ENCODE results near the gene BGLAP.

Gene BGLAP

GRCh38 chr1:156236164-156236563 lies 5.8 kb upstream of the BGLAP start:
- Histone ChIP-seq H3K4me3 (ENCODE audit: low read length in 2 of 2) (peak overlapping the region in 1 of 2 donors; percentile 41), H3K9ac (ENCODE audit: low read depth, low read length, poor library complexity) (no peak overlapping the region), H4K91ac (ENCODE audit: low read depth, low read length, poor library complexity) (no peak overlapping the region), H3K4me2 (ENCODE audit: insufficient read depth, low read length, poor library complexity, severe bottlenecking) (no peak overlapping the region), H2BK120ac (ENCODE audit: low read depth, low read length) (no peak overlapping the region), H2BK5ac (ENCODE audit: low read length) (no peak overlapping the region), H3K36me3 (replicated peaks in 1 of 2; ENCODE audit: control insufficient read depth in 2 of 2, insufficient read depth in 2 of 2, low read length in 2 of 2) (peaks cover 37 to 73% of the 10 kb centered on the region in 2 donors), H3K4me1 (ENCODE audit: control insufficient read depth in 2 of 2, insufficient read depth in 1 of 2, low read depth in 1 of 2, low read length in 2 of 2) (no peaks in the 10 kb centered on the region), H2BK15ac (ENCODE audit: low read length) (no peak overlapping the region), H3K27ac (replicated peaks; ENCODE audit: low read length) (no peak overlapping the region), H3K23ac (ENCODE audit: low read depth, low read length, poor library complexity) (peak overlapping the region; percentile 55), H3K14ac (ENCODE audit: low read length) (no peak overlapping the region), H3K9me3 (replicated peaks in 1 of 2; ENCODE audit: control insufficient read depth in 2 of 2, insufficient read depth in 1 of 2, low read depth in 1 of 2, low read length in 2 of 2) (peaks cover 0 to 4% of the 10 kb centered on the region in 2 donors), H2BK12ac (ENCODE audit: low read length) (no peak overlapping the region), H3K79me1 (ENCODE audit: low read depth, low read length) (peaks cover 2% of the 10 kb centered on the region), H2AK5ac (ENCODE audit: low read depth, low read length) (no peak overlapping the region), H4K8ac (ENCODE audit: low read depth, low read length) (no peak overlapping the region), H2AFZ (ENCODE audit: low read length) (no peak overlapping the region), H3K4ac (ENCODE audit: low read length) (no peak overlapping the region), H3K18ac (ENCODE audit: low read length) (peak overlapping the region; percentile 11), H3K27me3 (ENCODE audit: control insufficient read depth in 3 of 3, insufficient read depth in 3 of 3, low read depth in 1 of 3, low read length in 3 of 3) (no peaks in the 10 kb centered on the region)
- no CpG with 5 or more reads among the region's 12 CpGs for WGBS, 2 donors (ENCODE audit: extremely low coverage in 2 of 2, insufficient read length in 2 of 2, insufficient replicate concordance in 1 of 2)
- no peak for DNase-seq (ENCODE audit: low spot score)

DNA sequence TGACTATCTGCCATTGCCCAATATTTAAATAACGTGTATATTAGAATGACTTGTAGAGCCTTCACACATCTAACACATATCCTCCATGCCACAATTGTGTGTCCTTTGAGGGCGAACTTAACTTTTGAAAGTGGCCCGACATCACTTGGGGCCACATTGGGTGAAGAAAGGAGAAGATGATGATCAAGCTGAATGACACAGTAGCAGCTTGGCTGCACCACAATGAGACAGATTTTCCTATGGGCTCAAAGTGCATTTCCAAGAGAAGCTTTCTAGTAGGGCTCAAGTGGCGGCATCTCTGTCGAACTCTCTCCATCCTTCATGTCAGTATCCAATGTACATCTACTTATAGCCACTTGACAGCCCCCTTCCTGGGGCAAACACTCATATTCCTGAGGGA lies 3.7 kb upstream of the BGLAP start:
- H3K4me1 ChIP-seq (ENCODE audit: control insufficient read depth in 2 of 2, insufficient read depth in 1 of 2, low read depth in 1 of 2, low read length in 2 of 2): no peaks in the 10 kb centered on the region
- no peak overlapping the region for H3K4me3 ChIP-seq (ENCODE audit: low read length in 2 of 2)
- H3K9ac ChIP-seq (ENCODE audit: low read depth, low read length, poor library complexity): no peak overlapping the region
- peaks cover 2% of the 10 kb centered on the region for H3K79me1 ChIP-seq (ENCODE audit: low read depth, low read length)
- H2BK12ac ChIP-seq (ENCODE audit: low read length): no peak overlapping the region
- H2BK15ac ChIP-seq (ENCODE audit: low read length): no peak overlapping the region
- no peak overlapping the region for H3K27ac ChIP-seq (replicated peaks; ENCODE audit: low read length)
- no peak overlapping the region for H2AK5ac ChIP-seq (ENCODE audit: low read depth, low read length)
- H3K4ac ChIP-seq (ENCODE audit: low read length): no peak overlapping the region
- H2AFZ ChIP-seq (ENCODE audit: low read length): no peak overlapping the region
- H3K36me3 ChIP-seq (replicated peaks in 1 of 2; ENCODE audit: control insufficient read depth in 2 of 2, insufficient read depth in 2 of 2, low read length in 2 of 2): peaks cover 37 to 62% of the 10 kb centered on the region in 2 donors
- no peak overlapping the region for H3K4me2 ChIP-seq (ENCODE audit: insufficient read depth, low read length, poor library complexity, severe bottlenecking)
- WGBS, 2 donors (ENCODE audit: extremely low coverage in 2 of 2, insufficient read length in 2 of 2, insufficient replicate concordance in 1 of 2): no CpG with 5 or more reads among the region's 5 CpGs
- H2BK5ac ChIP-seq (ENCODE audit: low read length): no peak overlapping the region
- H3K23ac ChIP-seq (ENCODE audit: low read depth, low read length, poor library complexity): no peak overlapping the region
- no peak overlapping the region for H4K8ac ChIP-seq (ENCODE audit: low read depth, low read length)
- H3K9me3 ChIP-seq (replicated peaks in 1 of 2; ENCODE audit: control insufficient read depth in 2 of 2, insufficient read depth in 1 of 2, low read depth in 1 of 2, low read length in 2 of 2): peaks cover 0 to 4% of the 10 kb centered on the region in 2 donors
- H2BK120ac ChIP-seq (ENCODE audit: low read depth, low read length): no peak overlapping the region
- H3K18ac ChIP-seq (ENCODE audit: low read length): no peak overlapping the region
- no peak for DNase-seq (ENCODE audit: low spot score)
- H3K27me3 ChIP-seq (ENCODE audit: control insufficient read depth in 3 of 3, insufficient read depth in 3 of 3, low read depth in 1 of 3, low read length in 3 of 3): no peaks in the 10 kb centered on the region
- no peak overlapping the region for H3K14ac ChIP-seq (ENCODE audit: low read length)
- no peak overlapping the region for H4K91ac ChIP-seq (ENCODE audit: low read depth, low read length, poor library complexity)

DNA sequence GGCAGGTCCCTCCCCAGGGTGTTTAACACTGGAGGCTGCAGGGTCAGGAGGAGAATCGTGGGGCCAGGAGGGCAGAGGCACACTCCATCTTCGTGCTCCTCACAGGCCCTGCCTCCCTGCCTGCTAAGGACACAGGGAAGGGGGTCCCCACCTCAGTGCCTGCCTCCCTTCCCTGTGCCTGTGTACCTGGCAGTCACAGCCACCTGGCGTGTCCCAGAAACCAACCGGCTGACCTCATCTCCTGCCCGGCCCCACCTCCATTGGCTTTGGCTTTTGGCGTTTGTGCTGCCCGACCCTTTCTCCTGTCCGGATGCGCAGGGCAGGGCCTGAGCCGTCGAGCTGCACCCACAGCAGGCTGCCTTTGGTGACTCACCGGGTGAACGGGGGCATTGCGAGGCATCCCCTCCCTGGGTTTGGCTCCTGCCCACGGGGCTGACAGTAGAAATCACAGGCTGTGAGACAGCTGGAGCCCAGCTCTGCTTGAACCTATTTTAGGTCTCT lies 623 bp upstream of the BGLAP start:
- Histone ChIP-seq H3K27me3 (ENCODE audit: control insufficient read depth in 3 of 3, insufficient read depth in 3 of 3, low read depth in 1 of 3, low read length in 3 of 3) (no peaks in the 10 kb centered on the region), H3K18ac (ENCODE audit: low read length) (peak overlapping the region; percentile 41), H2BK12ac (ENCODE audit: low read length) (no peak overlapping the region), H3K4ac (ENCODE audit: low read length) (no peak overlapping the region), H2AK5ac (ENCODE audit: low read depth, low read length) (no peak overlapping the region), H3K27ac (replicated peaks; ENCODE audit: low read length) (no peak overlapping the region), H3K9me3 (replicated peaks in 1 of 2; ENCODE audit: control insufficient read depth in 2 of 2, insufficient read depth in 1 of 2, low read depth in 1 of 2, low read length in 2 of 2) (peaks cover 0 to under 1% of the 10 kb centered on the region in 2 donors), H3K4me3 (ENCODE audit: low read length in 2 of 2) (no peak overlapping the region), H3K23ac (ENCODE audit: low read depth, low read length, poor library complexity) (peak overlapping the region; percentile 62), H2BK5ac (ENCODE audit: low read length) (peak overlapping the region; percentile 68), H2AFZ (ENCODE audit: low read length) (no peak overlapping the region), H3K36me3 (replicated peaks in 1 of 2; ENCODE audit: control insufficient read depth in 2 of 2, insufficient read depth in 2 of 2, low read length in 2 of 2) (peaks cover 18 to 37% of the 10 kb centered on the region in 2 donors), H4K91ac (ENCODE audit: low read depth, low read length, poor library complexity) (no peak overlapping the region), H3K4me2 (ENCODE audit: insufficient read depth, low read length, poor library complexity, severe bottlenecking) (no peak overlapping the region), H4K8ac (ENCODE audit: low read depth, low read length) (no peak overlapping the region), H2BK120ac (ENCODE audit: low read depth, low read length) (no peak overlapping the region), H3K4me1 (ENCODE audit: control insufficient read depth in 2 of 2, insufficient read depth in 1 of 2, low read depth in 1 of 2, low read length in 2 of 2) (no peaks in the 10 kb centered on the region), H3K79me1 (ENCODE audit: low read depth, low read length) (peaks cover 3% of the 10 kb centered on the region), H3K14ac (ENCODE audit: low read length) (no peak overlapping the region), H2BK15ac (ENCODE audit: low read length) (no peak overlapping the region), H3K9ac (ENCODE audit: low read depth, low read length, poor library complexity) (peak overlapping the region; percentile 17)
- no peak for DNase-seq (ENCODE audit: low spot score)
- WGBS, 2 donors (ENCODE audit: extremely low coverage in 2 of 2, insufficient read length in 2 of 2, insufficient replicate concordance in 1 of 2): no CpG with 5 or more reads among the region's 15 CpGs

GRCh38 chr1:156242738-156243137 lies 754 bp downstream of the BGLAP start:
- H3K4me2 ChIP-seq (ENCODE audit: insufficient read depth, low read length, poor library complexity, severe bottlenecking): no peak overlapping the region
- H3K79me1 ChIP-seq (ENCODE audit: low read depth, low read length): peaks cover 3% of the 10 kb centered on the region
- no peak overlapping the region for H2BK120ac ChIP-seq (ENCODE audit: low read depth, low read length)
- H2BK5ac ChIP-seq (ENCODE audit: low read length): no peak overlapping the region
- H2AK5ac ChIP-seq (ENCODE audit: low read depth, low read length): no peak overlapping the region
- H3K14ac ChIP-seq (ENCODE audit: low read length): no peak overlapping the region
- H3K18ac ChIP-seq (ENCODE audit: low read length): no peak overlapping the region
- no peak overlapping the region for H4K8ac ChIP-seq (ENCODE audit: low read depth, low read length)
- no peak overlapping the region for H3K4ac ChIP-seq (ENCODE audit: low read length)
- H2AFZ ChIP-seq (ENCODE audit: low read length): no peak overlapping the region
- H3K27ac ChIP-seq (replicated peaks; ENCODE audit: low read length): no peak overlapping the region
- no CpG with 5 or more reads among the region's 10 CpGs for WGBS, 2 donors (ENCODE audit: extremely low coverage in 2 of 2, insufficient read length in 2 of 2, insufficient replicate concordance in 1 of 2)
- H3K4me1 ChIP-seq (ENCODE audit: control insufficient read depth in 2 of 2, insufficient read depth in 1 of 2, low read depth in 1 of 2, low read length in 2 of 2): peaks cover 2 to 11% of the 10 kb centered on the region in 2 donors
- H3K9ac ChIP-seq (ENCODE audit: low read depth, low read length, poor library complexity): no peak overlapping the region
- H3K23ac ChIP-seq (ENCODE audit: low read depth, low read length, poor library complexity): no peak overlapping the region
- no peak overlapping the region for H3K4me3 ChIP-seq (ENCODE audit: low read length in 2 of 2)
- H3K27me3 ChIP-seq (ENCODE audit: control insufficient read depth in 3 of 3, insufficient read depth in 3 of 3, low read depth in 1 of 3, low read length in 3 of 3): no peaks in the 10 kb centered on the region
- H3K36me3 ChIP-seq (replicated peaks in 1 of 2; ENCODE audit: control insufficient read depth in 2 of 2, insufficient read depth in 2 of 2, low read length in 2 of 2): peaks cover 15 to 24% of the 10 kb centered on the region in 2 donors
- DNase-seq (ENCODE audit: low spot score): no peak
- H2BK12ac ChIP-seq (ENCODE audit: low read length): no peak overlapping the region
- H3K9me3 ChIP-seq (replicated peaks in 1 of 2; ENCODE audit: control insufficient read depth in 2 of 2, insufficient read depth in 1 of 2, low read depth in 1 of 2, low read length in 2 of 2): no peaks in the 10 kb centered on the region
- no peak overlapping the region for H2BK15ac ChIP-seq (ENCODE audit: low read length)
- H4K91ac ChIP-seq (ENCODE audit: low read depth, low read length, poor library complexity): no peak overlapping the region

Measured in neuronal stem cell (in vitro differentiated cells).